Esophagus squamous epithelium (tissue), 5 donors: ENCODE data around the gene LILRA1. TPM values are rescaled to one million over a fixed set of nuclear protein-coding genes. Genes with fewer than 3 reads are reported as not detected.
"Not testable (repeated sequence)": the region's sequence is repeated elsewhere in the genome, so short reads cannot be mapped to it uniquely, and the experiment has no call there.

Experiments
- DNase-seq: peaks from one replicate; lab custom pipeline; 2025; lab: John Stamatoyannopoulos, UW
- H3K27ac ChIP-seq, 4 donors: fragments of 200-600 bp; sonication (generic); one replicate each; pipeline ENCODE4 v1.5.1; 2016 to 2019; ENCODE audit warnings: mild to moderate bottlenecking in 1 of 4
- H3K27me3 ChIP-seq, 4 donors: fragments of 200-600 bp; sonication (generic); 1 replicate in 3 of 4; 2 replicates in 1 of 4; pipeline versions ENCODE4 v1.5.1 to v1.6.0; 2017 to 2021; ENCODE audit warnings: antibody characterized with exemption in 1 of 4
- H3K36me3 ChIP-seq, 3 donors: fragments of 200-600 bp; sonication (generic); one replicate each; pipeline ENCODE4 v1.5.1; 2016 to 2019
- H3K4me1 ChIP-seq, 3 donors: fragments of 200-600 bp; sonication (generic); one replicate each; pipeline ENCODE4 v1.5.1; 2017 to 2019
- H3K4me3 ChIP-seq, 4 donors: fragments of 200-600 bp; sonication (generic); 1 replicate in 3 of 4; 2 replicates in 1 of 4; pipeline ENCODE4 v1.5.1; 2016 to 2019; ENCODE audit warnings: mild to moderate bottlenecking in 2 of 4, moderate library complexity in 1 of 4
- H3K9me3 ChIP-seq, 3 donors: fragments of 200-600 bp; sonication (generic); one replicate each; pipeline ENCODE4 v1.5.1; 2016 to 2019
- POLR2A ChIP-seq, 4 donors: fragments of 450-650 bp; IDR thresholded peaks; one replicate each; pipeline ENCODE4 v1.6.1; 2017; ENCODE audit warnings: antibody characterized with exemption in 4 of 4, mild to moderate bottlenecking in 4 of 4, moderate library complexity in 3 of 4
- WGBS, 2 donors: methylation state at CpG; one replicate each; pipeline ENCODE4 v1.1.5; 2018; 5-methylcytosine and 5-hydroxymethylcytosine counted together
- intact Hi-C: fragments of 100-400 bp; cut with DNase I; formaldehyde crosslinking; loops from one replicate; pipeline ENCODE4 v1.15.0; 2022
- total RNA-seq, 4 donors: library from RNA; depleted of rRNA; stranded (reverse); fragments of >200 nt; gene quantifications; one replicate each; pipeline ENCODE4 v1.1.0, GENCODE V29; 2016
- TF ChIP-seq, protein P1 (sequence below), 6 experiments: fragments of 450-650 bp in 4 of 6; fragments of 200-600 bp in 2 of 6; sonication (generic) in 2 of 6; IDR thresholded peaks; one replicate each; pipeline ENCODE4 v1.5.1; 2016 to 2019; ENCODE audit warnings: antibody characterized with exemption in 6 of 6, mild to moderate bottlenecking in 4 of 6, moderate library complexity in 4 of 6
- donor health status: DM: yes; HTN: yes; CAD: no.

LILRA1 gene
- total RNA-seq = 1 to 10 TPM in 2 of 4 donors, under 1 TPM in 2; 0.38 to 1.1 (median 0.82) TPM

- H3K4me3 ChIP-seq, H3K36me3 ChIP-seq, H3K9me3 ChIP-seq, intact Hi-C loops, DNase-seq, H3K27ac ChIP-seq, H3K4me1 ChIP-seq: not testable (repeated sequence)
- 50 to 65% methylated on average over 3 to 5 of the region's 6 CpGs for WGBS, 2 donors
- peaks cover 0 to 15% (median 0%) of the 10 kb centered on the region in 4 donors for H3K27me3 ChIP-seq
These were observed at the start of gene LILRA1 for GRCh38 chr19:54593445-54593844. Gene LILRA1 (plus strand): TSS chr19:54593632. CDS start chr19:54594245, 613 bp downstream.

DNA sequence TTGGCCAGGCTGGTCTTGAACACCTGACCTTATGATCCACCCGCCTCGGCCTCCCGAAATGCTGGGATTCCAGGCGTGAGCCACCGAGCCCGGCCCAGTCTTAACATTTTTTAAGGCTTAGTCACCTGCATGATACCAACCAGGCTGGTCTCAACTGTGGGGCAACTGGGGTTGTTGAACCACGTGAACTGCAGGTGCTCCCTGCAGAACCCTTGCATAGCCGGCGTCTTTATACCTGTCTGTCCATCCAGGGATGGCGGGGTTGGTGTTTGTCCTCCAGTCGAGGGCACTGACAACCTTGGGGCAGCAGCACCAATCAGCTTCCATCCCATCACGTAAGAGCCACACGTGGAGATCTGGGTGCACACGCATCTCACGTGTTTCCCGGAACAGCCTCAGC is 44.6 kb upstream of the LILRA1 start:
- TF ChIP-seq, protein P1, sequence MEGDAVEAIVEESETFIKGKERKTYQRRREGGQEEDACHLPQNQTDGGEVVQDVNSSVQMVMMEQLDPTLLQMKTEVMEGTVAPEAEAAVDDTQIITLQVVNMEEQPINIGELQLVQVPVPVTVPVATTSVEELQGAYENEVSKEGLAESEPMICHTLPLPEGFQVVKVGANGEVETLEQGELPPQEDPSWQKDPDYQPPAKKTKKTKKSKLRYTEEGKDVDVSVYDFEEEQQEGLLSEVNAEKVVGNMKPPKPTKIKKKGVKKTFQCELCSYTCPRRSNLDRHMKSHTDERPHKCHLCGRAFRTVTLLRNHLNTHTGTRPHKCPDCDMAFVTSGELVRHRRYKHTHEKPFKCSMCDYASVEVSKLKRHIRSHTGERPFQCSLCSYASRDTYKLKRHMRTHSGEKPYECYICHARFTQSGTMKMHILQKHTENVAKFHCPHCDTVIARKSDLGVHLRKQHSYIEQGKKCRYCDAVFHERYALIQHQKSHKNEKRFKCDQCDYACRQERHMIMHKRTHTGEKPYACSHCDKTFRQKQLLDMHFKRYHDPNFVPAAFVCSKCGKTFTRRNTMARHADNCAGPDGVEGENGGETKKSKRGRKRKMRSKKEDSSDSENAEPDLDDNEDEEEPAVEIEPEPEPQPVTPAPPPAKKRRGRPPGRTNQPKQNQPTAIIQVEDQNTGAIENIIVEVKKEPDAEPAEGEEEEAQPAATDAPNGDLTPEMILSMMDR (IDR thresholded peaks at IDR 0.05) = no peak
- TF ChIP-seq POLR2A (IDR thresholded peaks at IDR 0.05) = no peak
- H3K36me3 ChIP-seq = no peaks in the 10 kb centered on the region
- no peaks in the 10 kb centered on the region for H3K9me3 ChIP-seq
- H3K4me3 ChIP-seq = no peak overlapping the region
- WGBS, 2 donors = 87 to 89% methylated on average over 5 to 15 of the region's 16 CpGs
- H3K27me3 ChIP-seq = no peaks in the 10 kb centered on the region
- no peaks in the 10 kb centered on the region for H3K4me1 ChIP-seq
- H3K27ac ChIP-seq = no peak overlapping the region
- intact Hi-C loops = no loop called here
- DNase-seq = no peak

- no peak for DNase-seq
- no peaks in the 10 kb centered on the region for H3K9me3 ChIP-seq
- no peaks in the 10 kb centered on the region for H3K4me1 ChIP-seq
- 70 to 100% methylated on average over 1 to 5 of the region's 14 CpGs for WGBS, 2 donors
- H3K27me3 ChIP-seq = no peaks in the 10 kb centered on the region
- H3K27ac ChIP-seq = no peak overlapping the region
- TF ChIP-seq, protein P1 (IDR thresholded peaks at IDR 0.05) = no peak
- no peak for TF ChIP-seq POLR2A (IDR thresholded peaks at IDR 0.05)
- intact Hi-C loops = no loop called here
- no peaks in the 10 kb centered on the region for H3K36me3 ChIP-seq
- H3K4me3 ChIP-seq = no peak overlapping the region
These were observed 44.2 kb upstream of the LILRA1 start for GRCh38 chr19:54549224-54549623.

- no peak for TF ChIP-seq POLR2A (IDR thresholded peaks at IDR 0.05)
- TF ChIP-seq, protein P1 (IDR thresholded peaks at IDR 0.05) = no peak
- no peak overlapping the region for H3K27ac ChIP-seq
- peaks cover 0 to 5% (median 0%) of the 10 kb centered on the region in 4 donors for H3K27me3 ChIP-seq
- H3K4me1 ChIP-seq = no peaks in the 10 kb centered on the region
- no peaks in the 10 kb centered on the region for H3K36me3 ChIP-seq
- no peak for DNase-seq
- no peak overlapping the region for H3K4me3 ChIP-seq
- 64% methylated on average over 6 of the region's 6 CpGs for WGBS, 2 donors
- intact Hi-C loops = no loop called here
- H3K9me3 ChIP-seq = no peaks in the 10 kb centered on the region
These were observed 42.1 kb upstream of the LILRA1 start for GRCh38 chr19:54551293-54551692.

DNA sequence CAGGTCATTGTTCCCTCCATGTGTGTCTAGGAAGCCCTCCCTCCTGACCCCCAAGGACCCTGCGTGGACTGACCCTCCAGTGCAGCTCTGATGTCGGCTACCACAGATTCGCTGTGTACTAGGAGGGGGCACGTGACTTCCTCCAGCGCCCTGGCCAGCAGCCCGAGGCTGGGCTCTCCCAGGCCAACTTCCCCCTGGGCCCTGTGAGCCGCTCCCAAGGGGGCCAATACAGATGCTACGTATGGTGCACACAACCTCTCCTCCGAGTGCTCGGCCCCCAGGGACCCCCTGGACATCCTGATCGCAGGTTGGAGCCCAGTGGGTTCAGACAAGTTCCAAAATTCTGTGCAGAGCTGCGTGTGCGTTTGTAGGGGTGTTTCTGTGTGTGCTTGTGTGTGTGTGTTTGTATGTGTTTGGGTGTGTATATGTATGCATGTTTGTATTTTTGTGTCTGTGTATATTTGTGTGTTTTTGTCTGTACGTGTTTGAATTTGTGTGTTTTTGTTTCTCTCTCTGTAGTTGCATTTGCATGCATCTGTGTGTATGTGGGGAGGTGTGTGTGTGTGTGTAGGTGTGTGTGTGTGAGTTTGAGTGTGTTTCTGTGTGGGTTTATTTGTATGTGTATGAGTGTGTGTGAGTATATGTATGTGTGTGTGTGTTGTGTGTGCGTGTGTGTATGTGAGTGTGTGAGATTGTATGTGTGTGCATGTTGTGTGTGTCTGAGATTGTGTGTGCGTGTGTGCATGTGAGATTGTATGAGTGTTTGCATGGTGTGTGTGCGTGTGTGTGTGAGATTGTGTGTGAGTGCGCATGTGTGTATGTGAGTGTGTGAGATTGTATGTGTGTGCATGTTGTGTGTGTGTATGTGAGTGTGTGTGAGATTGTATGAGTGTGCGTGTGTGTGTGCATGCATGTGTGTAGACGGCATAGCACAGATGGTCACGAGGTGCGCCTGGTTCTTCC is 41.2 kb upstream of the LILRA1 start:
- Histone ChIP-seq H3K27ac (no peak overlapping the region), H3K4me1 (no peaks in the 10 kb centered on the region), H3K27me3 (peaks cover 0 to 5% (median 0%) of the 10 kb centered on the region in 4 donors), H3K36me3 (no peaks in the 10 kb centered on the region), H3K9me3 (no peaks in the 10 kb centered on the region), H3K4me3 (no peak overlapping the region)
- intact Hi-C loops = no loop called here
- no peak for DNase-seq
- 67 to 76% methylated on average over 11 to 16 of the region's 22 CpGs for WGBS, 2 donors
- TF ChIP-seq, protein P1 (IDR thresholded peaks at IDR 0.05) = no peak
- no peak for TF ChIP-seq POLR2A (IDR thresholded peaks at IDR 0.05)
